Activated CD8-positive, alpha-beta T cell treated with anti-CD3 and anti-CD28 coated beads, Interleukin-2, amount 10 ng/mL, durations not matched to agents 7 days and 5 days (primary cell): Measurements from ENCODE around the gene DNAJB14. TPM values are rescaled to one million over a fixed set of nuclear protein-coding genes. Genes with fewer than 3 reads are reported as not detected.

ENCODE experiments used
- ATAC-seq: fragments of 150-1000 bp; cut with Tn5 transposase; one replicate; pipeline ENCODE4 v1.10.0; 2021; ENCODE audit warnings: moderate library complexity
- CTCF ChIA-PET: fragments of 350-600 bp; sonication (Branson Sonifier 250); formaldehyde crosslinking; loops from one replicate; lab custom pipeline; 2021; ENCODE audit warnings: antibody characterized with exemption; lab: Charles Lee
- POLR2A ChIA-PET: fragments of 350-600 bp; sonication (Branson Sonifier 250); formaldehyde crosslinking; loops from one replicate; lab custom pipeline; 2021; ENCODE audit warnings: antibody characterized with exemption; lab: Charles Lee
- DNase-seq: peaks from one replicate; pipeline ENCODE4 v3.0.0-alpha.2; 2020
- H3K27ac Mint-ChIP-seq: one replicate; pipeline ENCODE4 v1.8.0; 2021; ENCODE audit warnings: mild to moderate bottlenecking, mixed read lengths
- H3K27me3 Mint-ChIP-seq: one replicate; pipeline ENCODE4 v1.8.0; 2021; ENCODE audit warnings: low read depth, mixed read lengths
- H3K36me3 Mint-ChIP-seq: one replicate; pipeline ENCODE4 v1.8.0; 2021; ENCODE audit warnings: low read depth, mixed read lengths
- H3K4me1 Mint-ChIP-seq: one replicate; pipeline ENCODE4 v1.8.0; 2021; ENCODE audit warnings: low read depth, mixed read lengths
- H3K4me3 Mint-ChIP-seq: one replicate; pipeline ENCODE4 v1.8.0; 2021; ENCODE audit warnings: mild to moderate bottlenecking, mixed read lengths
- H3K9me3 Mint-ChIP-seq: one replicate; pipeline ENCODE4 v1.8.0; 2022; ENCODE audit warnings: mixed read lengths; ENCODE audit not compliant: insufficient read depth
- total RNA-seq, 2 experiments: library from RNA; stranded (reverse); gene quantifications; one replicate each; pipeline ENCODE4 v1.2.3, GENCODE V29; 2021

DNAJB14 gene
- total RNA-seq, 2 experiments from 2014 or later = 52.7 to 54.6 TPM

DNA sequence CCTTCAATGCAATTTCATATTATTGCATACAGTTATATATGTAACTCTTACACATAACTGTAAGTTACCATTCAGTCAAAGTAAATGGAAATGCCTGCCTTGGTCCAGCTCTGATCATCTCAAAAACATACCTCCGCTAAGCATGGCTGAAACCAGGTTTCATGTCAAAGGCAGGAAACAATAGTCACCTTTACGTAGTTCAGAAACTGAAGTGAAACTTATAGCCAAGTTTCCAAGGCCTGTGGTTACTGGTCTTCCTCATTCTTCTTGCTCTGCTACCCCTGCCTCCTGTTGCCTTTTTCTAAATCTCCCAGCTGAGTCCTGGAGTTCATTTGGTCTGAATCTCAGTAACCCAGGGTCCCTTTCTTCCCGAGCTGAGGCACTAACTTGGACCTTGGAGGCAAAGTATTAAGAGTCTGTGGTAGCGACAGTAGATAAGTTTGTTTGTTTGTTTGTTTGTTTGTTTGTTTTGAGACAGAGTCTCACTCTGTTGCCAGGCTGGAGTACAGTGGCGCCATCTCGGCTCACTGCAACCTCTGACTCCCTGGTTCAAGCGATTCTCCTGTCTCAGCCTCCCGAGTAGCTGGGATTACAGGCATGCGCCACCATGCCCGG is 98.9 kb downstream of the DNAJB14 start:
- peak overlapping the region; percentile 5 for H3K4me3 Mint-ChIP-seq
- H3K27ac Mint-ChIP-seq = peak overlapping the region; percentile 84
- H3K4me1 Mint-ChIP-seq = peaks cover 62% of the 10 kb centered on the region
- peaks cover 24% of the 10 kb centered on the region for H3K36me3 Mint-ChIP-seq
- ATAC-seq (peak; percentile 71), DNase-seq (peak; percentile 34)
- H3K9me3 Mint-ChIP-seq = no peaks in the 10 kb centered on the region
- POLR2A ChIA-PET = interaction anchor here (1.0 to 4.3 kb wide), 2 partner anchors 9 to 31 kb away, joined by 3 to 24 read pairs; partner anchors contain the start of gene DAPP1
- no peaks in the 10 kb centered on the region for H3K27me3 Mint-ChIP-seq
- CTCF ChIA-PET = interaction anchor here (0.9 to 3.4 kb wide), 5 partner anchors 31 to 101 kb away, joined by 3 to 23 read pairs (median 5); partner anchors contain the start of gene DAPP1

DNA sequence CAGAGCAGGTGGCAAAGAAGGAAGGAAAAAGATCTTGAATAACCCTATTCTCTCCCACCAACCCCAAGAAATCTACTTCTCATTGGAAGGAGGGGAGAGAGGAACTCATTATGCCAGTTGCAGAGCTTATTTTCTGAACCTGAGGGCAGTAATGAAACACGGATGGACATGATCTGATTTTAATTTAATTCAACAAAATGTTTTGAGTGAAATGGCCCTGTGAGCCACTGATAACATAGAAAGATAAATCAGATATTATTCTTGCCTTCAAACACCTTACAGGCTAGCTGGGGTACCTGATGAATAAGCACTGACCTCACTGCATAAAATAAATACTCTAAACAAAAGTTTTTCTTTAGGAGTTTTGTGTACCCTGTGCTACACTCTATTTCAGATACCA is 99.5 kb downstream of the DNAJB14 start:
- peaks cover 28% of the 10 kb centered on the region for H3K36me3 Mint-ChIP-seq
- CTCF ChIA-PET = interaction anchor here (0.9 to 3.4 kb wide), 10 partner anchors 9 to 103 kb away, joined by 3 to 23 read pairs (median 5); partner anchors contain the start of genes DAPP1 and H2AZ1
- peak overlapping the region; percentile 84 for H3K27ac Mint-ChIP-seq
- H3K4me1 Mint-ChIP-seq = peaks cover 56% of the 10 kb centered on the region
- DNase-seq = no peak
- no peaks in the 10 kb centered on the region for H3K9me3 Mint-ChIP-seq
- POLR2A ChIA-PET = interaction anchor here (1.0 to 4.3 kb wide), 2 partner anchors 10 to 30 kb away, joined by 3 to 24 read pairs; partner anchors contain the start of gene DAPP1
- no peak overlapping the region for H3K4me3 Mint-ChIP-seq
- H3K27me3 Mint-ChIP-seq = no peaks in the 10 kb centered on the region
- ATAC-seq = no peak

Other genes with a start within 250 kb of the DNAJB14 start
- gene DAPP1, start 129.8 kb downstream of the DNAJB14 start, total RNA-seq = 10 to 100 TPM; 16.7 to 17.5 TPM
- 10 to 100 TPM; 26.8 to 28.8 TPM for gene LAMTOR3, start 52.2 kb downstream of the DNAJB14 start, total RNA-seq
- gene H2AZ1, start 3.7 kb upstream of the DNAJB14 start, total RNA-seq = 100 to 1,000 TPM; 603 to 643 TPM
- gene DDIT4L, start 243.8 kb upstream of the DNAJB14 start, total RNA-seq = not detected